Prostate gland (tissue), 2 donors: ENCODE results near the gene MRPS12. TPM values are rescaled to one million over a fixed set of nuclear protein-coding genes. Genes with fewer than 3 reads are reported as not detected.

Experiments
- DNase-seq: peaks from one replicate; pipeline ENCODE4 v3.0.0-alpha.2; 2019; ENCODE audit warnings: low spot score
- H3K27ac ChIP-seq, 2 donors: fragments of 200-600 bp; sonication (generic); 2 replicates each; pipeline ENCODE4 v1.5.1; 2017 to 2019
- H3K27me3 ChIP-seq: fragments of 200-600 bp; sonication (generic); replicated peaks from 2 replicates; pipeline ENCODE4 v1.5.1; 2019; ENCODE audit not compliant: insufficient read depth
- H3K36me3 ChIP-seq, 2 donors: fragments of 200-600 bp; sonication (generic); 1 replicate in 1 of 2; 2 replicates in 1 of 2; pipeline versions ENCODE4 v1.5.1 to v1.8.1; 2017 to 2019
- H3K4me1 ChIP-seq: fragments of 200-600 bp; sonication (generic); replicated peaks from 2 replicates; pipeline ENCODE4 v1.5.1; 2019
- H3K4me3 ChIP-seq, 2 donors: fragments of 200-600 bp; sonication (generic); 2 replicates each; pipeline ENCODE4 v1.5.1; 2017 to 2019
- H3K9me3 ChIP-seq: fragments of 200-600 bp; sonication (generic); 2 replicates; pipeline ENCODE4 v1.5.1; 2017
- CTCF ChIP-seq, 4 experiments: fragments of 200-600 bp in 2 of 4; fragments of 450-650 bp in 2 of 4; sonication (generic) in 2 of 4; IDR thresholded peaks; 1 replicate in 3 of 4; 2 replicates in 1 of 4; pipeline ENCODE4 v1.5.1; 2016 to 2019; ENCODE audit warnings: antibody characterized with exemption in 4 of 4, mild to moderate bottlenecking in 2 of 4, moderate library complexity in 2 of 4
- POLR2A ChIP-seq: fragments of 450-650 bp; IDR thresholded peaks from one replicate; pipeline ENCODE4 v1.6.1; 2016; ENCODE audit warnings: antibody characterized with exemption, mild to moderate bottlenecking
- POLR2AphosphoS5 ChIP-seq: sonication (generic); formaldehyde crosslinking; IDR thresholded peaks from one replicate; pipeline ENCODE4 v1.6.1; 2017; ENCODE audit warnings: antibody characterized with exemption
- WGBS: methylation state at CpG from one replicate; pipeline ENCODE4 v1.1.5; 2018; 5-methylcytosine and 5-hydroxymethylcytosine counted together
- intact Hi-C: fragments of 100-400 bp; cut with DNase I; formaldehyde crosslinking; loops from one replicate; pipeline ENCODE4 v1.14.2; 2022
- total RNA-seq, 2 donors: library from RNA; depleted of rRNA; stranded (reverse); fragments of >200 nt; gene quantifications; one replicate each; pipeline ENCODE4 v1.1.0, GENCODE V29; 2016

MRPS12 gene
- total RNA-seq, 2 donors from 2014 or later: 32.0 to 41.5 TPM

- Histone ChIP-seq H3K27ac (no peak overlapping the region), H3K36me3 (peaks cover 4 to 8% of the 10 kb centered on the region in 2 donors), H3K4me1 (no peaks in the 10 kb centered on the region), H3K4me3 (no peak overlapping the region), H3K9me3 (no peaks in the 10 kb centered on the region), H3K27me3 (peaks cover 12% of the 10 kb centered on the region)
- no peak for DNase-seq
- 77% methylated on average over 10 of the region's 10 CpGs for WGBS
- TF ChIP-seq CTCF (IDR thresholded peaks at IDR 0.05) (no peak), POLR2A (no peak), POLR2AphosphoS5 (no peak)
- intact Hi-C loops: no loop called here
Measured at GRCh38 chr19:38908911-38909310, 21.8 kb upstream of the MRPS12 start.

DNA sequence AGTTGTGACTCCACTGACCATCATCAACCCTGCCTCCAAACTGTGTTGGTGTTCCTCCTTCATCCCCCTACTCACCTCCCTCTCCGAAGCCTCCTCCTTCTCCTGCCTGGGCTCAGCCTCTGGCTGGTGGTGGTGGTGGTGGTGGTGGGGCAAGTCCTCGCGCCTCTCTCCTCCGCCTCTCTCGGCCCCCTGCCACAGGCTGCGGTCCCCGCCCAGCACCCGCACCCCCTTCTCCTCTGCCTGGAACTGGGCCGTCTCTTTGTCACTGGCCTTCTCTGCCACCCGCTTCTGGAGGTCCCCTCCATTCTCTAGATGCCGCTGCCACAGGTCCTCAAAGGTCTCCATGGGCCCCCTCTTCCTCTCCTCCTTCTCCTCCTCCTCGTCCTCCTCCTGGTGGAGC is 20.3 kb upstream of the MRPS12 start:
- intact Hi-C loops: no loop called here
- DNase-seq: no peak
- Histone ChIP-seq H3K27ac (no peak overlapping the region), H3K4me1 (no peaks in the 10 kb centered on the region), H3K36me3 (peaks cover 0 to 4% of the 10 kb centered on the region in 2 donors), H3K27me3 (peaks cover 12% of the 10 kb centered on the region), H3K9me3 (no peaks in the 10 kb centered on the region), H3K4me3 (no peak overlapping the region)
- TF ChIP-seq CTCF (IDR thresholded peaks at IDR 0.05): no peak
- TF ChIP-seq POLR2A: no peak
- no peak for TF ChIP-seq POLR2AphosphoS5
- WGBS: 84% methylated on average over 12 of the region's 12 CpGs

GRCh38 chr19:38911388-38912001 is 19.2 kb upstream of the MRPS12 start:
- 47% methylated on average over 15 of the region's 16 CpGs for WGBS
- intact Hi-C loops: no loop called here
- H3K9me3 ChIP-seq: no peaks in the 10 kb centered on the region

DNA sequence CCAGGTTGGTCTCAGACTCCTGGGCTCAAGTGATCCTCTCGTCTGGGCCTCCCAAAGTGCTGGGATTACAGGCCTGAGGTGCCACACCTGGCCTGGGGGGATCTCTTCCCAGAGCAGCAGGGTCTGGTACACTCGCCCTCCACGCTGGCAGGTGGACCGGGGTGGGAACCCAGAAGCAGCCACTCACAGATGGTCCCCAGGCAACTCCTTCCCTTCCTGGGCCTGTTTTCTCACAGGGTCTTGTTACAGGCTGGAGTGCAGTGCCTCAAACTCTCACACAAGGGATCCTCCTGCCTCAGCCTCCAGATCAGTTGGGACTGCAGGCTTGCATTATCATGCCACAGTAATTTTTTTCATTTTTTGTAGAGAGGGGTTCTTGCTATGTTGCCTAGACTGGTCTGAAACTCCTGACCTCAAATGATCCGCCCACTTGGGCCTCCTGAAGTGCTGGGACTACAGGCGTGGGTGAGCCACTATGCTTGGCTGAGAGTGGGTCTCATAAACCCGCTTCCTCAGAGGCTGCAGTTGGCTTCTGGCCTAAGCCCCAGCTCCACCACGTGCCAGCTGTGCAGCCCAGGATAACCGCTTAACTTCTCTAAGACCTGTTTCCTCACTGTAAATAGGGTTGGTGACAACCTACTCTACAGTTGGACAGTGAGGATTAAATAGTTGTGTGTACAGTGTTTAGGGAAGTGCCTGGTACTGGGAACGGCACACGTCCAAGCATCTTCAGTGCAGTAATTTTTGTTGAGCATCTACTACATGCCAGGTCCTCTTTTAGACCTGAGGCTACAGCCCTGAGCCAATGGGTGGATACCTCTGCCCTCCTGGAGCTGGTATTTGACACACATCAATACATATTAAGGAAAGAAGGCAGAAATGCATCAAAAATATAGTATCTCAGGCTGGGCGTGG is 17.9 kb upstream of the MRPS12 start:
- no peak overlapping the region for H3K4me3 ChIP-seq
- no peaks in the 10 kb centered on the region for H3K36me3 ChIP-seq
- 71% methylated on average over 12 of the region's 12 CpGs for WGBS
- no peak overlapping the region for H3K27ac ChIP-seq
- H3K4me1 ChIP-seq: no peaks in the 10 kb centered on the region
- DNase-seq: no peak
- TF ChIP-seq POLR2AphosphoS5 (no peak), POLR2A (no peak), CTCF (IDR thresholded peaks at IDR 0.05) (no peak)
- no peaks in the 10 kb centered on the region for H3K9me3 ChIP-seq
- H3K27me3 ChIP-seq: peaks cover 12% of the 10 kb centered on the region
- intact Hi-C loops: no loop called here

More at GRCh38 chr19:38911388-38912001, 19.2 kb upstream of the MRPS12 start:
- H3K4me3 ChIP-seq: no peak overlapping the region
- H3K27ac ChIP-seq: no peak overlapping the region
- H3K36me3 ChIP-seq: peaks cover 0 to 4% of the 10 kb centered on the region in 2 donors
- peaks cover 12% of the 10 kb centered on the region for H3K27me3 ChIP-seq
- TF ChIP-seq CTCF (IDR thresholded peaks at IDR 0.05) (no peak), POLR2A (no peak), POLR2AphosphoS5 (no peak)
- no peak for DNase-seq
- no peaks in the 10 kb centered on the region for H3K4me1 ChIP-seq
